SK-N-MC (cell line): ENCODE measurements around the gene TMSB10.

Source experiments
- EZH2 ChIP-seq: fragments of 200-600 bp; sonication (generic); IDR thresholded peaks from one replicate; pipeline ENCODE4 v1.6.1; 2017; ENCODE audit warnings: antibody characterized with exemption
- POLR2AphosphoS5 ChIP-seq: IDR thresholded peaks from 2 replicates; pipeline ENCODE4 v1.6.1; 2012; ENCODE audit warnings: mild to moderate bottlenecking, low read depth, low read length, borderline replicate concordance

- TF ChIP-seq POLR2AphosphoS5 (no peak), EZH2 (no peak)
These were observed 48.9 kb downstream of the TMSB10 start for GRCh38 chr2:84954329-84954728.
